ENCODE results near the gene CNTF. TPM values are rescaled to one million over a fixed set of nuclear protein-coding genes. Genes with fewer than 3 reads are reported as not detected.

CNTF gene
- total and polyA plus RNA-seq, 5 donors from 2014 or later = 4.9 TPM; not detected in 4

GRCh38 chr11:58625826-58626460 is 3.5 kb downstream of the CNTF start:
- Mint-ChIP-seq H3K4me3 (no peak overlapping the region), H3K27me3 (no peaks in the 10 kb centered on the region), H3K27ac (peak overlapping the region; percentile 34 to 66 (median 48)), H3K36me3 (peaks cover 19% of the 10 kb centered on the region), H3K9me3 (no peaks in the 10 kb centered on the region), H3K4me1 (peaks cover 8 to 15% (median 13%) of the 10 kb centered on the region in 4 donors)
- no peak overlapping the region for H3K27ac ChIP-seq (ENCODE audit: insufficient read depth, low read length, poor library complexity, severe bottlenecking)
- no peak overlapping the region for H3K4me3 ChIP-seq (ENCODE audit: low read depth, low read length)
- H3K9me3 ChIP-seq (ENCODE audit: control insufficient read depth in 2 of 2, low read length in 2 of 2) = no peaks in the 10 kb centered on the region
- no peak for ATAC-seq (ENCODE audit: low read depth in 2 of 2)
- peaks cover 37% of the 10 kb centered on the region for H3K36me3 ChIP-seq (ENCODE audit: control insufficient read depth, insufficient read depth, low read length)
- peaks cover 4% of the 10 kb centered on the region for H3K4me1 ChIP-seq (ENCODE audit: control insufficient read depth, insufficient read depth, low read length, poor library complexity, severe bottlenecking)
- H3K27me3 ChIP-seq (ENCODE audit: control insufficient read depth, insufficient read depth, low read length) = no peaks in the 10 kb centered on the region
- DNase-seq = no peak

- Histone ChIP-seq H3K27me3 (ENCODE audit: control insufficient read depth, insufficient read depth, low read length) (no peaks in the 10 kb centered on the region), H3K4me3 (ENCODE audit: low read depth, low read length) (no peak overlapping the region), H3K36me3 (ENCODE audit: control insufficient read depth, insufficient read depth, low read length) (peaks cover 35% of the 10 kb centered on the region), H3K9me3 (ENCODE audit: control insufficient read depth in 2 of 2, low read length in 2 of 2) (no peaks in the 10 kb centered on the region), H3K4me1 (ENCODE audit: control insufficient read depth, insufficient read depth, low read length, poor library complexity, severe bottlenecking) (no peaks in the 10 kb centered on the region), H3K27ac (ENCODE audit: insufficient read depth, low read length, poor library complexity, severe bottlenecking) (no peak overlapping the region)
- peak overlapping the region; percentile 9 to 22 (median 10) for H3K27ac Mint-ChIP-seq
- H3K9me3 Mint-ChIP-seq = no peaks in the 10 kb centered on the region
- H3K36me3 Mint-ChIP-seq = peaks cover 19% of the 10 kb centered on the region
- no peak for ATAC-seq (ENCODE audit: low read depth in 2 of 2)
- peaks cover 5 to 7% (median 6%) of the 10 kb centered on the region in 4 donors for H3K4me1 Mint-ChIP-seq
- no peaks in the 10 kb centered on the region for H3K27me3 Mint-ChIP-seq
- no peak for DNase-seq
- no peak overlapping the region for H3K4me3 Mint-ChIP-seq
These were observed 4.5 kb downstream of the CNTF start for GRCh38 chr11:58626934-58627483.

GRCh38 chr11:58628446-58628845 is 6.0 kb downstream of the CNTF start:
- ATAC-seq (ENCODE audit: low read depth in 2 of 2) = no peak
- Mint-ChIP-seq H3K27ac (no peak overlapping the region), H3K4me3 (no peak overlapping the region), H3K36me3 (peaks cover 14% of the 10 kb centered on the region), H3K4me1 (peaks cover 0 to 6% (median 5%) of the 10 kb centered on the region in 4 donors), H3K9me3 (no peaks in the 10 kb centered on the region), H3K27me3 (no peaks in the 10 kb centered on the region)
- Histone ChIP-seq H3K27me3 (ENCODE audit: control insufficient read depth, insufficient read depth, low read length) (no peaks in the 10 kb centered on the region), H3K27ac (ENCODE audit: insufficient read depth, low read length, poor library complexity, severe bottlenecking) (no peak overlapping the region), H3K4me1 (ENCODE audit: control insufficient read depth, insufficient read depth, low read length, poor library complexity, severe bottlenecking) (no peaks in the 10 kb centered on the region), H3K9me3 (ENCODE audit: control insufficient read depth in 2 of 2, low read length in 2 of 2) (no peaks in the 10 kb centered on the region), H3K4me3 (ENCODE audit: low read depth, low read length) (no peak overlapping the region), H3K36me3 (ENCODE audit: control insufficient read depth, insufficient read depth, low read length) (peaks cover 22% of the 10 kb centered on the region)
- no peak for DNase-seq

- Histone ChIP-seq H3K4me3 (ENCODE audit: low read depth, low read length) (no peak overlapping the region), H3K27me3 (ENCODE audit: control insufficient read depth, insufficient read depth, low read length) (no peaks in the 10 kb centered on the region), H3K27ac (ENCODE audit: insufficient read depth, low read length, poor library complexity, severe bottlenecking) (no peak overlapping the region), H3K4me1 (ENCODE audit: control insufficient read depth, insufficient read depth, low read length, poor library complexity, severe bottlenecking) (no peaks in the 10 kb centered on the region), H3K9me3 (ENCODE audit: control insufficient read depth in 2 of 2, low read length in 2 of 2) (no peaks in the 10 kb centered on the region), H3K36me3 (ENCODE audit: control insufficient read depth, insufficient read depth, low read length) (peaks cover 9% of the 10 kb centered on the region)
- peak in 2 of 3 donors; percentile 22 to 54 for DNase-seq
- Mint-ChIP-seq H3K9me3 (no peaks in the 10 kb centered on the region), H3K27me3 (no peaks in the 10 kb centered on the region), H3K4me1 (peaks cover 0 to 6% (median 5%) of the 10 kb centered on the region in 4 donors), H3K4me3 (no peak overlapping the region), H3K27ac (peak overlapping the region; percentile 65 to 77 (median 72)), H3K36me3 (peaks cover 3% of the 10 kb centered on the region)
- ATAC-seq (ENCODE audit: low read depth in 2 of 2) = no peak
These were observed 7.4 kb downstream of the CNTF start for GRCh38 chr11:58629857-58630256.

GRCh38 chr11:58631378-58631777 is 8.9 kb downstream of the CNTF start:
- no peak overlapping the region for H3K4me3 ChIP-seq (ENCODE audit: low read depth, low read length)
- H3K36me3 ChIP-seq (ENCODE audit: control insufficient read depth, insufficient read depth, low read length) = no peaks in the 10 kb centered on the region
- no peaks in the 10 kb centered on the region for H3K27me3 ChIP-seq (ENCODE audit: control insufficient read depth, insufficient read depth, low read length)
- ATAC-seq (ENCODE audit: low read depth in 2 of 2) (no peak), DNase-seq (no peak)
- Mint-ChIP-seq H3K4me1 (peaks cover 0 to 6% (median 4%) of the 10 kb centered on the region in 4 donors), H3K9me3 (no peaks in the 10 kb centered on the region), H3K36me3 (no peaks in the 10 kb centered on the region), H3K27me3 (no peaks in the 10 kb centered on the region), H3K27ac (peak overlapping the region in 1 of 3 donors; percentile 6), H3K4me3 (no peak overlapping the region)
- H3K9me3 ChIP-seq (ENCODE audit: control insufficient read depth in 2 of 2, low read length in 2 of 2) = no peaks in the 10 kb centered on the region
- no peaks in the 10 kb centered on the region for H3K4me1 ChIP-seq (ENCODE audit: control insufficient read depth, insufficient read depth, low read length, poor library complexity, severe bottlenecking)
- no peak overlapping the region for H3K27ac ChIP-seq (ENCODE audit: insufficient read depth, low read length, poor library complexity, severe bottlenecking)

GRCh38 chr11:58632510-58632909 is 10.0 kb downstream of the CNTF start:
- H3K4me1 Mint-ChIP-seq = peaks cover 0 to 6% (median 4%) of the 10 kb centered on the region in 4 donors
- H3K27me3 ChIP-seq (ENCODE audit: control insufficient read depth, insufficient read depth, low read length) = no peaks in the 10 kb centered on the region
- H3K36me3 ChIP-seq (ENCODE audit: control insufficient read depth, insufficient read depth, low read length) = no peaks in the 10 kb centered on the region
- no peak for ATAC-seq (ENCODE audit: low read depth in 2 of 2)
- H3K27ac ChIP-seq (ENCODE audit: insufficient read depth, low read length, poor library complexity, severe bottlenecking) = no peak overlapping the region
- H3K27me3 Mint-ChIP-seq = no peaks in the 10 kb centered on the region
- H3K4me3 Mint-ChIP-seq = no peak overlapping the region
- no peaks in the 10 kb centered on the region for H3K4me1 ChIP-seq (ENCODE audit: control insufficient read depth, insufficient read depth, low read length, poor library complexity, severe bottlenecking)
- no peaks in the 10 kb centered on the region for H3K36me3 Mint-ChIP-seq
- H3K4me3 ChIP-seq (ENCODE audit: low read depth, low read length) = no peak overlapping the region
- DNase-seq = no peak
- no peaks in the 10 kb centered on the region for H3K9me3 ChIP-seq (ENCODE audit: control insufficient read depth in 2 of 2, low read length in 2 of 2)
- H3K27ac Mint-ChIP-seq = peak overlapping the region in 1 of 3 donors; percentile 62
- H3K9me3 Mint-ChIP-seq = no peaks in the 10 kb centered on the region

- H3K4me1 Mint-ChIP-seq = peaks cover 14 to 21% (median 16%) of the 10 kb centered on the region in 4 donors
- Histone ChIP-seq H3K9me3 (ENCODE audit: control insufficient read depth in 2 of 2, low read length in 2 of 2) (no peaks in the 10 kb centered on the region), H3K4me3 (ENCODE audit: low read depth, low read length) (no peak overlapping the region), H3K4me1 (ENCODE audit: control insufficient read depth, insufficient read depth, low read length, poor library complexity, severe bottlenecking) (peaks cover 20% of the 10 kb centered on the region), H3K27me3 (ENCODE audit: control insufficient read depth, insufficient read depth, low read length) (no peaks in the 10 kb centered on the region), H3K27ac (ENCODE audit: insufficient read depth, low read length, poor library complexity, severe bottlenecking) (no peak overlapping the region), H3K36me3 (ENCODE audit: control insufficient read depth, insufficient read depth, low read length) (no peaks in the 10 kb centered on the region)
- no peaks in the 10 kb centered on the region for H3K9me3 Mint-ChIP-seq
- no peaks in the 10 kb centered on the region for H3K36me3 Mint-ChIP-seq
- ATAC-seq (ENCODE audit: low read depth in 2 of 2) (no peak), DNase-seq (no peak)
- H3K27ac Mint-ChIP-seq = no peak overlapping the region
- no peak overlapping the region for H3K4me3 Mint-ChIP-seq
- H3K27me3 Mint-ChIP-seq = no peaks in the 10 kb centered on the region
These were observed 14.1 kb downstream of the CNTF start for GRCh38 chr11:58636587-58636986.

GRCh38 chr11:58637371-58637770 is 14.9 kb downstream of the CNTF start:
- Mint-ChIP-seq H3K9me3 (no peaks in the 10 kb centered on the region), H3K4me1 (peaks cover 14 to 27% (median 18%) of the 10 kb centered on the region in 4 donors), H3K4me3 (no peak overlapping the region), H3K27me3 (no peaks in the 10 kb centered on the region), H3K36me3 (no peaks in the 10 kb centered on the region), H3K27ac (no peak overlapping the region)
- H3K27me3 ChIP-seq (ENCODE audit: control insufficient read depth, insufficient read depth, low read length) = no peaks in the 10 kb centered on the region
- H3K4me1 ChIP-seq (ENCODE audit: control insufficient read depth, insufficient read depth, low read length, poor library complexity, severe bottlenecking) = peaks cover 20% of the 10 kb centered on the region
- H3K4me3 ChIP-seq (ENCODE audit: low read depth, low read length) = no peak overlapping the region
- DNase-seq = no peak
- no peak overlapping the region for H3K27ac ChIP-seq (ENCODE audit: insufficient read depth, low read length, poor library complexity, severe bottlenecking)
- H3K36me3 ChIP-seq (ENCODE audit: control insufficient read depth, insufficient read depth, low read length) = no peaks in the 10 kb centered on the region
- no peak for ATAC-seq (ENCODE audit: low read depth in 2 of 2)
- no peaks in the 10 kb centered on the region for H3K9me3 ChIP-seq (ENCODE audit: control insufficient read depth in 2 of 2, low read length in 2 of 2)

All from CD4-positive, CD25-positive, alpha-beta regulatory T cell (primary cell).